GM12878 (cell line): Measurements from ENCODE around the gene SORBS1. TPM values are rescaled to one million over a fixed set of nuclear protein-coding genes. Genes with fewer than 3 reads are reported as not detected.

Source experiments
- ATAC-seq: fragments of 200-7000 bp; cut with Tn5 transposase; 3 replicates; pipeline ENCODE4 v1.9.1; 2020; ENCODE audit warnings: mild to moderate bottlenecking, moderate library complexity
- BruUV-seq: library from RNA; stranded (reverse); fragments of 400-500 nt; replicated peaks from 2 replicates; lab custom pipeline; 2021; lab: Mats Ljungman, UMichigan
- CTCF ChIA-PET: fragments of 300-600 bp; sonication (Branson Sonifier 250); formaldehyde crosslinking; extraction: SDS; loops from one replicate; lab custom pipeline; 2021; ENCODE audit warnings: inconsistent platforms; lab: Yijun Ruan, JAX
- POLR2A ChIA-PET: fragments of 350-600 bp; formaldehyde crosslinking; extraction: SDS; loops from one replicate; lab custom pipeline; 2021; ENCODE audit warnings: inconsistent platforms; lab: Charles Lee
- RAD21 ChIA-PET: fragments of 300-600 bp; sonication (Branson Sonifier 250); formaldehyde crosslinking; loops from one replicate; lab custom pipeline; 2023; ENCODE audit warnings: antibody characterized with exemption; ENCODE audit not compliant: unreplicated experiment; lab: Charles Lee
- SMC1A ChIA-PET: fragments of 300-600 bp; sonication (Branson Sonifier 250); formaldehyde crosslinking; loops from one replicate; lab custom pipeline; 2023; ENCODE audit not compliant: unreplicated experiment, uncharacterized antibody; lab: Charles Lee
- DNase-seq: peaks from one replicate; pipeline ENCODE4 v3.0.0-alpha.2; 2011; ENCODE audit warnings: low read depth, low spot score
- FAIRE-seq: peaks from 3 replicates; lab custom pipeline; 2011; peaks lifted over from hg19 to GRCh38; lab: Jason Lieb, UNC
- H2AFZ ChIP-seq: 2 replicates; pipeline ENCODE4 v1.6.0; 2011; ENCODE audit warnings: low read depth, low read length, control low read depth; ENCODE audit not compliant: control insufficient read depth
- H3K27ac ChIP-seq: 2 replicates; pipeline ENCODE4 v1.5.1; 2011; ENCODE audit warnings: control low read depth; ENCODE audit not compliant: control insufficient read depth, insufficient read depth
- H3K27me3 ChIP-seq, 2 experiments: replicated peaks in 1 of 2; 2 replicates each; pipeline versions ENCODE4 v1.6.0 to v1.6.1; 2011; ENCODE audit warnings: low read length in 1 of 2; ENCODE audit not compliant: control insufficient read depth in 2 of 2, insufficient read depth in 2 of 2
- H3K36me3 ChIP-seq, 2 experiments: 2 replicates each; pipeline ENCODE4 v1.5.1; 2011; ENCODE audit warnings: low read length in 1 of 2; ENCODE audit not compliant: control insufficient read depth in 2 of 2, insufficient read depth in 2 of 2
- H3K4me1 ChIP-seq: 2 replicates; pipeline ENCODE4 v1.6.1; 2011; ENCODE audit warnings: mild to moderate bottlenecking, low read length, moderate library complexity, mixed read lengths; ENCODE audit not compliant: control insufficient read depth, insufficient read depth
- H3K4me2 ChIP-seq: 2 replicates; pipeline ENCODE4 v1.6.0; 2011; ENCODE audit warnings: control low read depth; ENCODE audit not compliant: control insufficient read depth, insufficient read depth
- H3K4me3 ChIP-seq: fragments of 200-600 bp; sonication (generic); 2 replicates; pipeline ENCODE4 v1.5.1; 2016
- H3K79me2 ChIP-seq: 2 replicates; pipeline ENCODE4 v1.6.0; 2011; ENCODE audit warnings: low read length; ENCODE audit not compliant: control insufficient read depth, insufficient read depth
- H3K9ac ChIP-seq: 2 replicates; pipeline ENCODE4 v1.8.0; 2011; ENCODE audit warnings: low read length, control low read depth, mixed read lengths; ENCODE audit not compliant: control insufficient read depth, insufficient read depth
- H3K9me3 ChIP-seq: replicated peaks from 3 replicates; pipeline ENCODE4 v1.5.1; 2011; ENCODE audit warnings: mild to moderate bottlenecking, low read length; ENCODE audit not compliant: control insufficient read depth, insufficient read depth
- H4K20me1 ChIP-seq: 2 replicates; pipeline ENCODE4 v1.6.0; 2011; ENCODE audit not compliant: control insufficient read depth, insufficient read depth
- SMAD5 ChIP-seq: IDR thresholded peaks from 2 replicates; pipeline ENCODE4 v1.6.1; 2016; ENCODE audit warnings: antibody characterized with exemption, low read depth
- TCF7 ChIP-seq: IDR thresholded peaks from 2 replicates; pipeline ENCODE4 v1.6.1; 2014; ENCODE audit warnings: antibody characterized with exemption, borderline replicate concordance
- ZNF24 ChIP-seq: fragments of 450-650 bp; IDR thresholded peaks from 2 replicates; pipeline ENCODE4 v1.6.1; 2017; ENCODE audit warnings: antibody characterized with exemption, mild to moderate bottlenecking
- WGBS: methylation state at CpG from one replicate; pipeline ENCODE4 v1.1.6; 2016; ENCODE audit warnings: low lambda C conversion rate; ENCODE audit not compliant: insufficient replicate concordance, insufficient coverage; ENCODE audit errors: missing lambda C conversion rate; 5-methylcytosine and 5-hydroxymethylcytosine counted together
- in situ Hi-C: fragments of 300-500 bp; cut with MboI; formaldehyde crosslinking; loops from 9 replicates; pipeline ENCODE4 v1.14.3; 2018; ENCODE audit warnings: mixed read lengths
- intact Hi-C: fragments of 100-400 bp; cut with micrococcal nuclease; formaldehyde crosslinking; loops from one replicate; pipeline ENCODE4 v1.14.2; 2022; ENCODE audit not compliant: unreplicated experiment
- polyA plus RNA-seq, 11 experiments: library from polyadenylated mRNA; depleted of rRNA in 4 of 11; unstranded in 6 of 11; stranded (reverse) in 5 of 11; fragments of >200 nt; fragmentation: Nextera tagmentation in 4 of 11; fragmentation: Illumina TruSeq in 1 of 11; extraction: Ambion mirVana in 4 of 11; extraction: Trizol in 1 of 11; gene quantifications; 1 replicate in 1 of 11; 2 replicates in 10 of 11; pipeline versions ENCODE4 v1.2.1 to v1.2.3, GENCODE V29; 2011 to 2016; ENCODE audit warnings: inconsistent platforms in 2 of 11, missing spikeins in 2 of 11, low read depth in 1 of 11
- total RNA-seq, 4 experiments: library from RNA; depleted of rRNA in 3 of 4; stranded (reverse); fragments of >200 nt in 3 of 4; fragmentation: Illumina TruSeq in 1 of 4; extraction: Trizol in 1 of 4; gene quantifications; 2 replicates each; pipeline versions ENCODE4 v1.2.1 to v1.2.3, GENCODE V29; 2013 to 2021
- TF ChIP-seq, protein P1 (sequence below): IDR thresholded peaks from 2 replicates; pipeline ENCODE4 v1.6.1; 2011; ENCODE audit warnings: low read depth, low read length, improper control_type of control experiment, borderline replicate concordance

The SORBS1 gene
- total and polyA plus RNA-seq, 10 of the 15 experiments (the other 5 are each of a cell fraction or from before 2014, with no cell fraction given) = 0.13 to 0.75 (median 0.39) TPM

DNA sequence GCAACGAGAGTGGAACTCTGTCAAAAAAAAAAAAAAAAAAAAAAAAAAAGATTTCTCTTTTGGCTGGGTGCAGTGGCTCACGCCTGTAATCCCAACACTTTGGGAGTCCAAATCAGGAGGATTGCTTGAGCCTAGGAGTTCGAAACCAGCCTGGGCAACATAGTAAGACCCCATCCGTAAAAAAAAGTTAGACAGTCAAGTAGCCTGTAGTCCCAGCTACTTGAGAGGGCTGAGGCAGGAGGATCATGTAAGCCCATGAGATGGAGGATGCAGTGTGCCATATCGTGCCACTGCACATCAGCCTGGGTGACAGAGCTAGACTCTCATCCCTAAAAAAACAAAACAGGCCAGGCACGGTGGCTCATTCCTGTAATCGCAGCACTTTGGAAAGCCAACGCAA lies 295.6 kb downstream of the SORBS1 start:
- FAIRE-seq = no peak
- ATAC-seq = no peak
- no peak overlapping the region for H3K4me2 ChIP-seq
- 97% methylated on average over 7 of the region's 8 CpGs for WGBS
- BruUV-seq = no TSS peak
- H3K36me3 ChIP-seq = peaks cover 38 to 53% of the 10 kb centered on the region in 2 experiments
- in situ Hi-C loops (no loop called here), intact Hi-C loops (no loop called here)
- CTCF ChIA-PET = interaction anchor here (1.3 to 2.2 kb wide), 5 partner anchors 11 to 97 kb away, joined by 5 to 18 read pairs (median 6); no protein-coding TSS in a partner anchor
- H3K4me3 ChIP-seq = no peak overlapping the region
- no peaks in the 10 kb centered on the region; the same call in 1 of the 2 replicates for H4K20me1 ChIP-seq
- RAD21 ChIA-PET = interaction anchor here (0.7 to 1.3 kb wide), 3 partner anchors 55 to 97 kb away, joined by 3 to 4 read pairs (median 3); no protein-coding TSS in a partner anchor
- POLR2A ChIA-PET = no interaction called here
- H3K9me3 ChIP-seq = no peaks in the 10 kb centered on the region
- TF ChIP-seq, protein P1, sequence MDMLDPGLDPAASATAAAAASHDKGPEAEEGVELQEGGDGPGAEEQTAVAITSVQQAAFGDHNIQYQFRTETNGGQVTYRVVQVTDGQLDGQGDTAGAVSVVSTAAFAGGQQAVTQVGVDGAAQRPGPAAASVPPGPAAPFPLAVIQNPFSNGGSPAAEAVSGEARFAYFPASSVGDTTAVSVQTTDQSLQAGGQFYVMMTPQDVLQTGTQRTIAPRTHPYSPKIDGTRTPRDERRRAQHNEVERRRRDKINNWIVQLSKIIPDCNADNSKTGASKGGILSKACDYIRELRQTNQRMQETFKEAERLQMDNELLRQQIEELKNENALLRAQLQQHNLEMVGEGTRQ = no peak
- no peak for TF ChIP-seq ZNF24
- no peak for TF ChIP-seq TCF7
- TF ChIP-seq SMAD5 = no peak
- no peaks in the 10 kb centered on the region for H3K27me3 ChIP-seq
- H3K27ac ChIP-seq = no peak overlapping the region
- H3K4me1 ChIP-seq = peaks cover 4% of the 10 kb centered on the region; the same call in 1 of the 2 replicates
- H3K79me2 ChIP-seq = peaks cover 16% of the 10 kb centered on the region
- SMC1A ChIA-PET = interaction anchor here (1.8 to 3.6 kb wide), 3 partner anchors 10 to 97 kb away, joined by 4 to 13 read pairs (median 12); no protein-coding TSS in a partner anchor
- H3K9ac ChIP-seq = no peak overlapping the region
- H2AFZ ChIP-seq = no peak overlapping the region
- no peak for DNase-seq
